ENCODE data around the gene CELA2B. TPM values are rescaled to one million over a fixed set of nuclear protein-coding genes. Genes with fewer than 3 reads are reported as not detected.
"Not testable (repeated sequence)": the region's sequence is repeated elsewhere in the genome, so short reads cannot be mapped to it uniquely, and the experiment has no call there.

Gene CELA2B
- polyA plus RNA-seq, 2 of the 4 experiments (the other 2 are of a cell fraction): not detected

- H3K4me2 ChIP-seq; H3K9me3 ChIP-seq; FAIRE-seq; ATAC-seq; H3K4me3 ChIP-seq; H3K4me1 ChIP-seq; H3K27ac ChIP-seq; DNase-seq (ENCODE audit: low read depth in 1 of 2, low spot score in 1 of 2); POLR2A ChIA-PET: not testable (repeated sequence)
- WGBS (ENCODE audit: missing lambda C conversion rate): 84% methylated on average over 7 of the region's 15 CpGs
- CTCF ChIA-PET: interaction anchor here (0.7 kb wide), 1 partner anchor 552 kb away, joined by 3 read pairs; no protein-coding TSS in a partner anchor
These were observed 12.7 kb upstream of the CELA2B start for GRCh38 chr1:15463064-15463800.

DNA sequence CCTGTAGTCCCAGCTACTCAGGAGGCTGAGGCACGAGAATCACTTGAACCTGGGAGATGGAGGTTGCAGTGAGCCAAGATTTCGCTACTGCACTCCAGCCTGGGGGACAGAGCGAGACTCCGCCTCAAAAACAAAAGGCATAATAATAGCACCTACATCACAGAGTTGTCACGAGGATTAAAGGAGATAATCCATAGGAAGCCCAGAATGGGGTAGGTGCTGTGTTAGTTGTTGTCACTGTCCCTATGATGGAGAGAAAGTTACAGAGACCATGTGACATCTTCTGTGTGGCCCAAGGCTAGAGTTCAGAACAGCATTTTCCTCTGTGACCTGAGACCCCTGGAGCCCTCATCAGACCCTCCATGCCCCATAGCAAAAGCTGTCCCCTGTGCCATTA is 12.0 kb upstream of the CELA2B start:
- DNase-seq (ENCODE audit: low read depth in 1 of 2, low spot score in 1 of 2); H3K4me1 ChIP-seq; ATAC-seq; H3K27ac ChIP-seq; H3K4me3 ChIP-seq; FAIRE-seq; POLR2A ChIA-PET; H3K9me3 ChIP-seq; H3K4me2 ChIP-seq: not testable (repeated sequence)
- WGBS (ENCODE audit: missing lambda C conversion rate): 88% methylated on average over 5 of the region's 5 CpGs
- CTCF ChIA-PET: interaction anchor here (0.7 kb wide), 1 partner anchor 553 kb away, joined by 3 read pairs; no protein-coding TSS in a partner anchor

- DNase-seq (ENCODE audit: low read depth in 1 of 2, low spot score in 1 of 2) (no peak), ATAC-seq (peak in 1 of 2 experiments; percentile 38; a peak in 1 of 6 replicates), FAIRE-seq (no peak)
- POLR2A ChIA-PET: no interaction called here
- Histone ChIP-seq H3K4me2 (no peak overlapping the region), H3K9me3 (no peaks in the 10 kb centered on the region), H3K27ac (no peak overlapping the region), H3K4me3 (no peak overlapping the region), H3K4me1 (no peaks in the 10 kb centered on the region)
- TF ChIP-seq SREBF2 (IDR thresholded peaks at IDR 0.05) (no peak), BHLHE40 (IDR thresholded peaks at IDR 0.05; ENCODE audit: low read depth, low read length) (no peak), CBX2 (IDR thresholded peaks at IDR 0.05; ENCODE audit: borderline replicate concordance, low read depth) (no peak), RAD21 (conservative IDR thresholded peaks at IDR 0.05 in 1 of 2, IDR thresholded peaks at IDR 0.05 in 1 of 2) (no peak), NFE2L2 (conservative IDR thresholded peaks at IDR 0.05; ENCODE audit: low read length) (no peak), FOSB (CRISPR knock-in tag; IDR thresholded peaks at IDR 0.05) (no peak), BCL3 (IDR thresholded peaks at IDR 0.05) (no peak), POLR2AphosphoS2 (conservative IDR thresholded peaks at IDR 0.05; ENCODE audit: low read length) (no peak), REST (IDR thresholded peaks at IDR 0.05) (no peak), EHMT2 (IDR thresholded peaks at IDR 0.05; ENCODE audit: low read depth) (no peak), CHD4 (IDR thresholded peaks at IDR 0.05; ENCODE audit: borderline replicate concordance) (no peak), ZFP36 (IDR thresholded peaks at IDR 0.05; ENCODE audit: borderline replicate concordance, partially characterized antibody) (no peak), NPAS2 (CRISPR knock-in tag; IDR thresholded peaks at IDR 0.05; ENCODE audit: borderline replicate concordance) (no peak), RNF2 (IDR thresholded peaks at IDR 0.05; ENCODE audit: borderline replicate concordance, low read depth) (no peak), RCOR1 (IDR thresholded peaks at IDR 0.05; ENCODE audit: low read depth, low read length) (no peak), FOXS1 (CRISPR knock-in tag; IDR thresholded peaks at IDR 0.05) (no peak), HMGXB4 (CRISPR knock-in tag; IDR thresholded peaks at IDR 0.05; ENCODE audit: borderline replicate concordance) (no peak), ESRRA (IDR thresholded peaks at IDR 0.05; ENCODE audit: borderline replicate concordance, low read length) (no peak)
- TF ChIP-seq, protein P1, sequence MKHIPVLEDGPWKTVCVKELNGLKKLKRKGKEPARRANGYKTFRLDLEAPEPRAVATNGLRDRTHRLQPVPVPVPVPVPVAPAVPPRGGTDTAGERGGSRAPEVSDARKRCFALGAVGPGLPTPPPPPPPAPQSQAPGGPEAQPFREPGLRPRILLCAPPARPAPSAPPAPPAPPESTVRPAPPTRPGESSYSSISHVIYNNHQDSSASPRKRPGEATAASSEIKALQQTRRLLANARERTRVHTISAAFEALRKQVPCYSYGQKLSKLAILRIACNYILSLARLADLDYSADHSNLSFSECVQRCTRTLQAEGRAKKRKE (CRISPR knock-in tag; IDR thresholded peaks at IDR 0.05; ENCODE audit: low read depth): no peak
- TF ChIP-seq, protein P2, sequence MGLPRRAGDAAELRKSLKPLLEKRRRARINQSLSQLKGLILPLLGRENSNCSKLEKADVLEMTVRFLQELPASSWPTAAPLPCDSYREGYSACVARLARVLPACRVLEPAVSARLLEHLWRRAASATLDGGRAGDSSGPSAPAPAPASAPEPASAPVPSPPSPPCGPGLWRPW (IDR thresholded peaks at IDR 0.05): no peak
- 75% methylated on average over 7 of the region's 7 CpGs for WGBS (ENCODE audit: missing lambda C conversion rate)
- CTCF ChIA-PET: interaction anchor here (1.4 kb wide), 1 partner anchor 142 kb away, joined by 6 read pairs; no protein-coding TSS in a partner anchor
These were observed 10.2 kb upstream of the CELA2B start for GRCh38 chr1:15465674-15466073.

GRCh38 chr1:15466955-15467625 is 8.8 kb upstream of the CELA2B start:
- H3K4me3 ChIP-seq; H3K9me3 ChIP-seq; DNase-seq (ENCODE audit: low read depth in 1 of 2, low spot score in 1 of 2); FAIRE-seq; H3K4me1 ChIP-seq; ATAC-seq; H3K4me2 ChIP-seq; POLR2A ChIA-PET; H3K27ac ChIP-seq: not testable (repeated sequence)
- CTCF ChIA-PET: interaction anchor here (0.6 kb wide), 1 partner anchor 23 kb away, joined by 3 read pairs; no protein-coding TSS in a partner anchor
- WGBS (ENCODE audit: missing lambda C conversion rate): 90% methylated on average over 22 of the region's 22 CpGs

All from A549 (cell line).